Keratinocyte (primary cell): Measurements from ENCODE around the gene C4orf51. TPM values are rescaled to one million over a fixed set of nuclear protein-coding genes. Genes with fewer than 3 reads are reported as not detected.

ENCODE experiments used
- DNase-seq: peaks from one replicate; pipeline ENCODE4 v3.0.0-alpha.2; 2011; ENCODE audit warnings: low read depth, missing footprints, low spot score
- FAIRE-seq: peaks from 2 replicates; lab custom pipeline; 2011; peaks lifted over from hg19 to GRCh38; lab: Jason Lieb, UNC
- H2AFZ ChIP-seq: 2 replicates; pipeline ENCODE4 v1.6.0; 2012; ENCODE audit warnings: low read length, control low read depth, inconsistent platforms; ENCODE audit not compliant: control insufficient read depth
- H3K27ac ChIP-seq: 2 replicates; pipeline ENCODE4 v1.5.1; 2011; ENCODE audit warnings: low read length; ENCODE audit not compliant: control insufficient read depth, insufficient read depth
- H3K27me3 ChIP-seq: 3 replicates; pipeline ENCODE4 v1.6.0; 2011; ENCODE audit warnings: low read length; ENCODE audit not compliant: control insufficient read depth, insufficient read depth; ENCODE audit errors: extremely low read depth
- H3K36me3 ChIP-seq, 2 experiments: 2 replicates in 1 of 2; 3 replicates in 1 of 2; pipeline ENCODE4 v1.5.1; 2011; ENCODE audit warnings: low read length in 2 of 2, mild to moderate bottlenecking in 1 of 2; ENCODE audit not compliant: control insufficient read depth in 2 of 2, insufficient read depth in 2 of 2; ENCODE audit errors: extremely low read depth in 1 of 2
- H3K4me1 ChIP-seq: 3 replicates; pipeline ENCODE4 v1.5.1; 2011; ENCODE audit warnings: low read length; ENCODE audit not compliant: control insufficient read depth, insufficient read depth; ENCODE audit errors: extremely low read depth
- H3K4me2 ChIP-seq: 3 replicates; pipeline ENCODE4 v1.6.0; 2011; ENCODE audit warnings: low read depth, low read length; ENCODE audit not compliant: control insufficient read depth, insufficient read depth; ENCODE audit errors: extremely low read depth
- H3K4me3 ChIP-seq, 3 experiments: fragments of 200-600 bp in 1 of 3; sonication (generic) in 1 of 3; 2 replicates in 2 of 3; 3 replicates in 1 of 3; pipeline ENCODE4 v1.5.1; 2011 to 2016; ENCODE audit warnings: low read length in 3 of 3, mild to moderate bottlenecking in 3 of 3, control low read depth in 2 of 3, inconsistent platforms in 1 of 3, low read depth in 1 of 3, mixed read lengths in 1 of 3, mixed run types in 1 of 3, moderate library complexity in 1 of 3; ENCODE audit not compliant: control insufficient read depth in 2 of 3, insufficient read depth in 2 of 3; ENCODE audit errors: extremely low read depth in 1 of 3
- H3K79me2 ChIP-seq: 2 replicates; pipeline ENCODE4 v1.6.0; 2012; ENCODE audit warnings: low read length; ENCODE audit not compliant: control insufficient read depth, insufficient read depth
- H3K9ac ChIP-seq: 3 replicates; pipeline ENCODE4 v1.6.0; 2011; ENCODE audit warnings: low read length; ENCODE audit not compliant: control insufficient read depth, insufficient read depth; ENCODE audit errors: extremely low read depth
- H3K9me1 ChIP-seq: 3 replicates; pipeline ENCODE4 v1.6.0; 2011; ENCODE audit warnings: low read length; ENCODE audit not compliant: control insufficient read depth, insufficient read depth; ENCODE audit errors: extremely low read depth
- H3K9me3 ChIP-seq: 2 replicates; pipeline ENCODE4 v1.5.1; 2012; ENCODE audit warnings: low read depth, low read length; ENCODE audit not compliant: control insufficient read depth
- H4K20me1 ChIP-seq: 3 replicates; pipeline ENCODE4 v1.6.0; 2011; ENCODE audit warnings: low read length; ENCODE audit not compliant: control insufficient read depth, insufficient read depth; ENCODE audit errors: extremely low read depth
- CTCF ChIP-seq, 3 experiments: IDR thresholded peaks in 1 of 3; conservative IDR thresholded peaks in 1 of 3; optimal IDR thresholded peaks in 1 of 3; 2 replicates in 2 of 3; 3 replicates in 1 of 3; pipeline versions ENCODE3 to v1.5.1; 2011; ENCODE audit warnings: low read length in 3 of 3, mild to moderate bottlenecking in 3 of 3, moderate library complexity in 2 of 3, control low read depth in 1 of 3, inconsistent platforms in 1 of 3; ENCODE audit not compliant: insufficient read depth in 2 of 3; ENCODE audit errors: extremely low read depth in 1 of 3
- EZH2 ChIP-seq: IDR thresholded peaks from one replicate; pipeline ENCODE4 v1.6.1; 2012; ENCODE audit warnings: inconsistent platforms, mild to moderate bottlenecking, low read length, moderate library complexity
- dilution Hi-C: fragments of 300-500 bp; cut with MboI; formaldehyde crosslinking; loops from one replicate; pipeline ENCODE4 v1.7.0; 2020; ENCODE audit warnings: low sequenced_read_pairs; ENCODE audit not compliant: extremely low pct_ligation_motif_present
- polyA plus RNA-seq, 5 experiments: library from polyadenylated mRNA; depleted of rRNA in 3 of 5; stranded (reverse) in 3 of 5; stranded (forward) in 1 of 5; unstranded in 1 of 5; fragments of >200 nt; gene quantifications; 1 replicate in 1 of 5; 2 replicates in 3 of 5; 3 replicates in 1 of 5; pipeline versions ENCODE4 v1.2.1 to v1.2.3, GENCODE V29; 2011 to 2012; ENCODE audit warnings: missing spikeins in 2 of 5, low read depth in 1 of 5, low replicate concordance in 1 of 5

The C4orf51 gene
- polyA plus RNA-seq, 1 donor (not counting 4 experiments of a cell fraction or from before 2014, with no cell fraction given) = not detected

- no peak overlapping the region for H3K4me2 ChIP-seq
- H3K9me3 ChIP-seq = no peaks in the 10 kb centered on the region
- H3K4me1 ChIP-seq = no peaks in the 10 kb centered on the region
- no peak overlapping the region for H3K27ac ChIP-seq
- no peak overlapping the region for H3K9ac ChIP-seq
- dilution Hi-C loops = no loop called here
- H4K20me1 ChIP-seq = no peaks in the 10 kb centered on the region
- no peaks in the 10 kb centered on the region for H3K36me3 ChIP-seq
- no peak for FAIRE-seq
- H3K4me3 ChIP-seq = no peak overlapping the region
- no peaks in the 10 kb centered on the region for H3K79me2 ChIP-seq
- H3K27me3 ChIP-seq = no peaks in the 10 kb centered on the region
- no peaks in the 10 kb centered on the region for H3K9me1 ChIP-seq
- DNase-seq = no peak
- no peak overlapping the region for H2AFZ ChIP-seq
- TF ChIP-seq EZH2 (no peak), CTCF (optimal IDR thresholded peaks at IDR 0.05 in 1 of 3, IDR thresholded peaks at IDR 0.05 in 1 of 3, conservative IDR thresholded peaks at IDR 0.05 in 1 of 3; ENCODE audit: extremely low read depth in 1 of 3, insufficient read depth in 2 of 3, low read length in 3 of 3) (no peak)
Observed at GRCh38 chr4:145663194-145663593, 16.8 kb upstream of the C4orf51 start.

GRCh38 chr4:145665773-145666172, 14.2 kb upstream of the C4orf51 start:
- Histone ChIP-seq H2AFZ (no peak overlapping the region), H3K36me3 (no peaks in the 10 kb centered on the region), H3K9me3 (no peaks in the 10 kb centered on the region), H3K4me1 (no peaks in the 10 kb centered on the region), H3K4me3 (no peak overlapping the region), H3K27ac (no peak overlapping the region), H3K4me2 (no peak overlapping the region), H3K9me1 (no peaks in the 10 kb centered on the region), H3K9ac (no peak overlapping the region), H3K79me2 (no peaks in the 10 kb centered on the region), H4K20me1 (no peaks in the 10 kb centered on the region), H3K27me3 (no peaks in the 10 kb centered on the region)
- FAIRE-seq (no peak), DNase-seq (no peak)
- dilution Hi-C loops = no loop called here
- TF ChIP-seq EZH2 (no peak), CTCF (optimal IDR thresholded peaks at IDR 0.05 in 1 of 3, IDR thresholded peaks at IDR 0.05 in 1 of 3, conservative IDR thresholded peaks at IDR 0.05 in 1 of 3; ENCODE audit: extremely low read depth in 1 of 3, insufficient read depth in 2 of 3, low read length in 3 of 3) (no peak)
